AG04450 (cell line): ENCODE measurements around the gene DBP. TPM values are rescaled to one million over a fixed set of nuclear protein-coding genes. Genes with fewer than 3 reads are reported as not detected.

Source experiments
- CTCF ChIA-PET: fragments of 300-600, 350-600 bp; formaldehyde crosslinking; extraction: SDS; loops from one replicate; lab custom pipeline; 2022; ENCODE audit warnings: antibody characterized with exemption, inconsistent platforms; lab: Charles Lee
- POLR2A ChIA-PET: fragments of 350-600 bp; formaldehyde crosslinking; extraction: SDS; loops from one replicate; lab custom pipeline; 2021; ENCODE audit warnings: antibody characterized with exemption, inconsistent platforms; lab: Yijun Ruan, JAX
- DNase-seq: peaks from one replicate; pipeline ENCODE4 v3.0.0-alpha.2; 2011; ENCODE audit warnings: low read depth, low spot score
- H3K27ac ChIP-seq: one replicate; pipeline ENCODE4 v1.5.1; 2012; ENCODE audit warnings: low read depth, low read length, control low read depth
- H3K27me3 ChIP-seq: one replicate; pipeline ENCODE4 v1.6.0; 2012; ENCODE audit warnings: low read length; ENCODE audit not compliant: control insufficient read depth, insufficient read depth
- H3K4me3 ChIP-seq: 2 replicates; pipeline ENCODE4 v1.5.1; 2011; ENCODE audit warnings: mild to moderate bottlenecking, low read depth, low read length, control low read depth
- H3K9me3 ChIP-seq: 2 replicates; pipeline ENCODE4 v1.5.1; 2012; ENCODE audit warnings: low read length; ENCODE audit not compliant: control insufficient read depth, insufficient read depth
- CTCF ChIP-seq: IDR thresholded peaks from 2 replicates; pipeline ENCODE4 v1.5.1; 2011; ENCODE audit warnings: low read depth, low read length, control low read depth, inconsistent platforms
- polyA plus RNA-seq: library from polyadenylated mRNA; depleted of rRNA; stranded (reverse); fragments of >200 nt; gene quantifications from 2 replicates; pipeline ENCODE4 v1.2.3, GENCODE V29; 2011

The DBP gene
- polyA plus RNA-seq, 1 experiment: 4.0 TPM

GRCh38 chr19:48672994-48673393 lies 35.8 kb upstream of the DBP start, which contains the start of gene NTN5:
NTN5 (minus strand) TSS chr19:48673017; CDS start chr19:48670986, 2,031 bp downstream.
- POLR2A ChIA-PET: no interaction called here
- Histone ChIP-seq H3K27ac (no peak within 1 kb of the TSS), H3K27me3 (peaks cover 7% of the 10 kb centered on the region), H3K4me3 (no peak within 1 kb of the TSS), H3K9me3 (no peaks in the 10 kb centered on the region; the same call in 1 of the 2 replicates)
- no peak for TF ChIP-seq CTCF
- CTCF ChIA-PET: interaction anchor here (0.5 to 1.1 kb wide), 2 partner anchors 20 to 155 kb away, joined by 3 read pairs; no protein-coding TSS in a partner anchor
- DNase-seq: no peak

DNA sequence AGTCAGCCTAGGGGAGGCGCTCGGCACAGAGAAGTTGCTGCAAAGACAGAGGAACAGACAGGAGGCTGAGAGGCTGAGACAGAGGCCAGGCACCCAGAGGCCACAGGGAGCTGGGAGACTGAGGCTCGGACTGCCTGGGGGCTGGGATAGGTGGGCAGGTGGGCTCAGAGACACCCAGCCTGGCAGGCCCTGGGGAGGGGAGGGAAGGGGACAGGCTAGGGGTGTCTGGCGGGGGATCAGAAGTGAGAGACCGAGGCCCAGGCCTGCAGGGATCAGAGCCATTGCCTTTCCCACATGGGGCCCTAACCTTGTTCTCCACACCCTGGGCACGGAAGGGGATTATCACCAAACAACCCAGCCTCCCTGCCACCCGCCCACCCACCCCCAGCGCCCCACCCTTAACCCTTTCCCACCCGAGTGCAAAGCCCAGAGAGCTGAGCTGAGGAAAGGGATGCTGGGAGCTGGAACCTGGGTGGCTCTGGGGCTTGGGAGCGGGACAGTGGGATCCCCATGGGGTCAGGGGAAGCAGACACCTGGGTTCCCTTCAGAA lies 34.3 kb upstream of the DBP start:
- ChIA-PET CTCF (no interaction called here), POLR2A (no interaction called here)
- no peak for TF ChIP-seq CTCF
- no peak overlapping the region for H3K27ac ChIP-seq
- H3K4me3 ChIP-seq: no peak overlapping the region
- no peak for DNase-seq
- peaks cover 3% of the 10 kb centered on the region for H3K27me3 ChIP-seq
- H3K9me3 ChIP-seq: no peaks in the 10 kb centered on the region; the same call in 1 of the 2 replicates

- H3K9me3 ChIP-seq: no peaks in the 10 kb centered on the region; the same call in 1 of the 2 replicates
- TF ChIP-seq CTCF: no peak
- CTCF ChIA-PET: no interaction called here
- no peak overlapping the region for H3K4me3 ChIP-seq
- DNase-seq: no peak
- peaks cover 3% of the 10 kb centered on the region for H3K27me3 ChIP-seq
- POLR2A ChIA-PET: no interaction called here
- H3K27ac ChIP-seq: no peak overlapping the region
These were observed 33.7 kb upstream of the DBP start for GRCh38 chr19:48670699-48671445.

DNA sequence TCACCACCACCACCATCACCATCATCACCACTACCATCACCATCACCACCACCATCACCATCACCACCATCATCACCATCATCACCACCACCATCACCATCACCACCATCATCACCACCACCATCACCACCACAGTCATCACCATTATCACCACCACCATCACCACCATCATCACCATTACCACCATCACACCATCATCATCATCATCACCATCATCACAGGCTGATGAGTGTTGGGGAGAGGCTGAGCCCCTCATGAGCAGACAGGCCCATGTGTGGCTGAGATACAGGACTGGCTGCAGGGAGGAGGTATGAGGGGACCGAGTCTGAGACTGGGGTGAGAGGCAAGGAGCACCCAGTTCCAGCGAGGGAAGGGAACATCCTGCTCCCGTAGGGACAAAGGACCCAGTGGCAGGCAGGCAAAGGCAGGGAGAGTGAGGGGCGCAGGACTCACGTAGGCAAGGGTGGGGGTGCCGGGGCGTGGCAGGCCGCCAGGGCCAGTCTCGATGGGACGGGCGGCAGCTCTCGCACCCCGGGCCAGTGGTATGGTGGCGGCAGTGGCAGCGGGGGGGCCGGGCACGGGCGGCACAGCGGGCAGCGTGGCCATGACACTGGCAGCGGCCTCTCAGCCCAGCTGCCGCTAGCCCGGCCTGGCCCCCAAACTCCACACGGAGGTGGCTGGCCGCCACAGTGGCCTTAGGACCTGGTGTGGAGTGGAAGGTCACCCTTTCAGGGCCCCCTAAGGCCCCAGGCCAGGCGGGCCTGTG lies 32.9 kb upstream of the DBP start:
- ChIA-PET POLR2A (no interaction called here), CTCF (no interaction called here)
- DNase-seq: no peak

More for the DNA sequence above, 32.9 kb upstream of the DBP start:
- H3K9me3 ChIP-seq: no peaks in the 10 kb centered on the region; the same call in 1 of the 2 replicates
- no peak overlapping the region for H3K4me3 ChIP-seq
- no peak for TF ChIP-seq CTCF
- no peak overlapping the region for H3K27ac ChIP-seq
- H3K27me3 ChIP-seq: peaks cover 3% of the 10 kb centered on the region
